Subcutaneous adipose tissue (tissue), 4 donors: ENCODE measurements around the gene CENPF. TPM values are rescaled to one million over a fixed set of nuclear protein-coding genes. Genes with fewer than 3 reads are reported as not detected.

ENCODE experiments used
- CTCF ChIP-seq: fragments of 450-650 bp; IDR thresholded peaks from one replicate; pipeline ENCODE4 v1.5.1; 2016; ENCODE audit warnings: low read depth, mild to moderate bottlenecking, control low read depth, antibody characterized with exemption, moderate library complexity
- total RNA-seq, 4 donors: library from RNA; depleted of rRNA; stranded (reverse); fragments of >200 nt; gene quantifications; one replicate each; pipeline ENCODE4 v1.1.0, GENCODE V29; 2016

Gene CENPF
- total RNA-seq, 4 donors from 2014 or later: 1.7 to 5.1 (median 3.1) TPM

- TF ChIP-seq CTCF: no peak
Observed at GRCh38 chr1:214700437-214700836, 97.4 kb downstream of the CENPF start.

GRCh38 chr1:214702556-214702955 lies 99.6 kb downstream of the CENPF start:
- no peak for TF ChIP-seq CTCF

- TF ChIP-seq CTCF: no peak
Observed at GRCh38 chr1:214707306-214708087, 104.5 kb downstream of the CENPF start.

GRCh38 chr1:214708321-214708955 lies 105.4 kb downstream of the CENPF start:
- TF ChIP-seq CTCF: no peak

- no peak for TF ChIP-seq CTCF
Observed at GRCh38 chr1:214709241-214709640, 106.2 kb downstream of the CENPF start.

- TF ChIP-seq CTCF: no peak
Observed at GRCh38 chr1:214712737-214713136, 109.7 kb downstream of the CENPF start.

Other genes starting within 250 kb of the CENPF start
- gene PTPN14, start 51.6 kb upstream of the CENPF start, total RNA-seq: 10 to 100 TPM; 13.1 to 39.2 (median 30.0) TPM